Kidney tubule cell (primary cell): ENCODE results near the gene FN1.
A peak's percentile ranks its signal among the peaks of the same experiment; 100 is the strongest.
"Not testable (repeated sequence)": the region's sequence is repeated elsewhere in the genome, so short reads cannot be mapped to it uniquely, and the experiment has no call there.

Experiments
- DNase-seq: peaks from one replicate; pipeline ENCODE4 v3.0.0-alpha.2; 2018; ENCODE audit warnings: low spot score

Gene FN1

GRCh38 chr2:215338883-215339679 lies 96.8 kb downstream of the FN1 start:
- DNase-seq, result no peak

GRCh38 chr2:215332872-215333595 lies 102.8 kb downstream of the FN1 start:
- DNase-seq, result peak; percentile 87

- DNase-seq, result no peak
Observed at GRCh38 chr2:215328066-215328465, 107.8 kb downstream of the FN1 start.

- no peak for DNase-seq
Observed at GRCh38 chr2:215324811-215325210, 111.1 kb downstream of the FN1 start.

GRCh38 chr2:215320679-215321078 lies 115.2 kb downstream of the FN1 start:
- no peak for DNase-seq

GRCh38 chr2:215320102-215320501 lies 115.8 kb downstream of the FN1 start:
- DNase-seq, result no peak

- DNase-seq, result no peak
Observed at GRCh38 chr2:215319500-215319899, 116.4 kb downstream of the FN1 start.

GRCh38 chr2:215316336-215316735 lies 119.5 kb downstream of the FN1 start:
- no peak for DNase-seq

- DNase-seq, result no peak
Observed at GRCh38 chr2:215315301-215315700, 120.6 kb downstream of the FN1 start.

- DNase-seq, result no peak
Observed at GRCh38 chr2:215314896-215315295, 121.0 kb downstream of the FN1 start.

GRCh38 chr2:215313255-215313613 lies 122.6 kb downstream of the FN1 start:
- DNase-seq, result peak; percentile 36

GRCh38 chr2:215311625-215312396 lies 124.1 kb downstream of the FN1 start, which contains the start of gene ATIC:
Gene ATIC, plus strand, starts transcription at chr2:215312059. Its CDS starts 84 bp downstream, at chr2:215312143.
- DNase-seq, result peak; percentile 95

GRCh38 chr2:215311259-215311624 lies 124.6 kb downstream of the FN1 start:
- DNase-seq, result not testable (repeated sequence)
